ENCODE data around the gene SEMA3F.

Gene SEMA3F

GRCh38 chr3:50132421-50133282, 22.5 kb upstream of the SEMA3F start:
- no peak for DNase-seq (ENCODE audit: low read depth in 2 of 2)

GRCh38 chr3:50133283-50133615, 21.9 kb upstream of the SEMA3F start:
- no peak for DNase-seq (ENCODE audit: low read depth in 2 of 2)

DNA sequence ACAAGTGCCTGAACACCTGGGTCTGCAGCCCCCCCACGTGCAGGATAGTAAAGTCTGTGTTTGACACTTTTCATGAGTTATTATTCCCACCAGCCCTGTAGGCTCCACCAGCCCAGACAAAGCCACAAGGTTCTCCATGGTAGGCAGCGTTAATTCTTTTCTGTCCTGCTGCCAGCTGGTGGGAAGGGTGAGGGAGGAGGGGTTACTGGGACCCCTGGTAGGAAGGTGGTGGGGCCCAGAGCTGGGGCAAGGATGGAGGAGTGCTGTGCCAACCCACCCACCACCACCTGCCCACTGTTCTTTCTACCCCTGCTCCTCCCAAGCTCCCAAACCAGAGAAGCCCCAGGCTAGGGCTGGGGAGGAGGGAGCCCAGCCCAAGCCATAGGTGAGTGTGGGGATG, 20.8 kb upstream of the SEMA3F start:
- no peak for DNase-seq (ENCODE audit: low read depth in 2 of 2)

DNA sequence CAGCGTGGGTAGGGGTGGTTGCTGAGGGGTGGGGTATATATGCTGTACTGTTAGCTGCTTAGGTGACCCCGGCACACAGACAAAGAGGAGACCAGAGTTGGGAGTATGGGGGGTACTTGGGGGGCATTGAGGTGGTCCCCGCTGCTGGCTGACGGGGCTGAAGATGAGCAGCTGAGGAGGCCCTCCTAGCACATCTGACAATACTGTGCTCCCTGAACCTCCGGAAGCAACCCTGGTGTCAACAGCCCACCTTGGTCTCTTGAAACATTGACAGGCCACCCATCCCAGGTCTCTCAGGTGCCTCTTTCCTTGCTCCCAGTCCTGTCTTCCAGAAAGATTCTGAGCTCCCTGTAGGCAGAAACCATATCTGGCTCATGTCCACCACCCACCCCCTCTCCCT, 19.2 kb upstream of the SEMA3F start:
- DNase-seq (ENCODE audit: low read depth in 2 of 2) = no peak

DNA sequence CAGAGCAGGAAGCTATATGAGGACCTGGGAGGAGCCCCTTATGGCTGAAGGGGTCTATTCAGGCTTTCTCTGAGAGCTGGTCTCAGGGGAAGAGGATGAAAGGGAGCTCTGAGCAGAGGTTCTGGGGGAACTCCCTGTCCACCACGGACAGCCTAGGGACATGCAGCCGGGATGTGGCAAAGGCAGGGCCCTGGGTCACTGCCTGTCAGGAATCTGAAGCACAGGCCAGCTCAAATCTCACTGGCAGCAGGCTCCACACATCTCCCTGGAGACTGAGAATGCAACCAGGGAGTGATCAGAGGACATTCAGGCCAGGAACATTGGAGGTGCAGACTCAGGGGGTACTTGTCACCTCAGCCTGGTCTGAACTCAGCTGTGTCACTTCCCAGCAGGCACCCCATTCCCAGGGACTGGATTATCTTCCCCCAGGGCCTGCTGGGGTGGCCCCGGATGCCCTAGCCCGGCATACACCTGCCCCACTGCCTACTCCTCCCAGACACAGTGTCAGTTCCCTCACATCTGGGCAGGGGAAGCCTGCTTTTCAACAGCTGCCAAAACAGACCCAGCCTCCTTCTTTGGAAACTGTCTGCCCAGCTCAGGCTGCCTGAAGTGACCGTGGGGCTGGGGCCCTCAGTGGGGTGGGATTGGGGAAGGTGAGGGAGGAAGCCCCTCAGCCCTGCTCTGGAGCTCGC, 18.3 kb upstream of the SEMA3F start:
- DNase-seq (ENCODE audit: low read depth in 2 of 2) = no peak

- no peak for DNase-seq (ENCODE audit: low read depth in 2 of 2)
These were observed 17.6 kb upstream of the SEMA3F start for GRCh38 chr3:50137531-50137930.

- no peak for DNase-seq (ENCODE audit: low read depth in 2 of 2)
These were observed 16.6 kb upstream of the SEMA3F start for GRCh38 chr3:50138266-50139200.

DNA sequence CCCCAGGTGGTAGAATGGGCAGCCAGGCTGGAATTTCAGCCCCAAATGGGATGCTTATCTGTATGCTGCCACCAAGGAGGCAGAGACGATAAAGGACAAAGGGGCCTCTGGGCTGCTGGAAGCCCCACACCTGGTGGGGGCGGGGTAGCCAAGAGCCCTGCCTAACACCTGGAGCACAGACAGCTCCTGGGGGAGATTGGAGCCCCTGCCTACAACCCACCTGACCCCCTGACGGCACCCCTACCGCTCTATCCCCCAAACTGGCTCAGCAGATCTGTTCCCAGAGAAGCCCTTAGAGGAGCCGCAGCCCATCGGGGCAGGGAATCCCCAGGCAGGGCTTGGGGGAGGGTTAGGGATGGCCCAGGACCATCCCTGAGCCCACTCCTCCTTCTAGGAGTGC, 15.8 kb upstream of the SEMA3F start:
- no peak for DNase-seq (ENCODE audit: low read depth in 2 of 2)

GRCh38 chr3:50139718-50140423, 15.3 kb upstream of the SEMA3F start:
- DNase-seq (ENCODE audit: low read depth in 2 of 2) = no peak

DNA sequence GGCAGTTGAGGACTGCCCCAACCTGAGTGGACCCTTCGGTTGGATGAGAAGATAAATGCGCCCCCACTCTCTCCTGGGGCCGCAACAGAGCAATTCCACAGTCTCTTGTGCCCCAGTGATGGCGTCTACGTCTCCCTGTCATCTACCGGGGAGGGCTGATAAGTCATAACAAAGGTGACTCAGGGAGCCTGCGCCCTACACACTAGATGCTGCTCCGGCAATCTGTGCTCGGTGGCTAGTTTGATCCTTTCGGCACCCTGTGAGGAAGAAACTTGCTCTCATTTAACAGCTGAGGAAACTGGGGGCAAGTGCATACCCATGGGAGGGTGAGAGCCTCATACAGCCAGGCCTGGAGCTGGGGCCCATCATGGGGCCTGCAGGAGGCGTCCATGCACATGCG, 14.1 kb upstream of the SEMA3F start:
- no peak for DNase-seq (ENCODE audit: low read depth in 2 of 2)

- no peak for DNase-seq (ENCODE audit: low read depth in 2 of 2)
These were observed 8.7 kb upstream of the SEMA3F start for GRCh38 chr3:50146316-50146901.

- no peak for DNase-seq (ENCODE audit: low read depth in 2 of 2)
These were observed 8.1 kb upstream of the SEMA3F start for GRCh38 chr3:50147016-50147415.

DNA sequence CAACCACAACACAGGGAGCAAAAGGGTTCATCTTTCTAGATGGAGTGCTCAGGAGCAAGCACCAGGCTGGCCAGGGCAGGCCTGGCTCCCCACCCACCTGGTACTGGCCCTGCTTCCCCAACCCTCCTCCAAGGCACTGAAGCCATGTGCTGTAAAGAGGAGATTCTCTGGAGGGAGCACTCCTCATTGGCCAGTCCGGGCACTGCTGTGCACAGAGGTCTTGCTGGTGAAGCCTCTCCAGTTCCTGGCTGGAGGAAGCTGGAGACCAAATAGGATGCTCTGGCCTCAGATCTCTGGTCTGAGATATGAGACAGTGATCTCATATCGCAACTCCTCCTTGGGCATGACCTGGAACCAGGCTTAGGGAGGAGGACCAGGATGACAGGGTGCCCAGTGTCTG, 7.7 kb upstream of the SEMA3F start:
- DNase-seq (ENCODE audit: low read depth in 2 of 2) = no peak

GRCh38 chr3:50147861-50148260, 7.3 kb upstream of the SEMA3F start:
- DNase-seq (ENCODE audit: low read depth in 2 of 2) = no peak

DNA sequence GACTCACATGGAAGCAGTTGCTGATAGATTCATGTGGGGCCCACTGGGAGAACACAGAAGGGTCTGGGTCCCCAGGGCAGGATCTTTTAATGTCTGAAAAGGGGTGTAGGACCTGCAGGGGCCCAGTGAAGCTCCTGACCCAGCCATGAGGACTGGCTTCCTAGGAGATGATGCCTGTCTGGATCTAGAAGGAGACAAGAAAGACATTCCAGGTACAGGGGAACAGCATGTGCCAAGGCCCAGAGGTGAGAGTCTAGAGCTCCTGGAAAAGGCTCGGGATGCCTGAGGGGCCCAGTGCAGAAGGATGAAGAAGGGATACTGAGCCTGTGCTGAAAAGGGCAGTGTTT, 4.7 kb upstream of the SEMA3F start:
- no peak for DNase-seq (ENCODE audit: low read depth in 2 of 2)

- no peak for DNase-seq (ENCODE audit: low read depth in 2 of 2)
These were observed 4.0 kb upstream of the SEMA3F start for GRCh38 chr3:50150863-50151686.

- DNase-seq (ENCODE audit: low read depth in 2 of 2) = no peak
These were observed 3.4 kb upstream of the SEMA3F start for GRCh38 chr3:50151728-50152127.

- no peak for DNase-seq (ENCODE audit: low read depth in 2 of 2)
These were observed 1.2 kb upstream of the SEMA3F start for GRCh38 chr3:50153782-50154475.

- no peak for DNase-seq (ENCODE audit: low read depth in 2 of 2)
These were observed 666 bp upstream of the SEMA3F start for GRCh38 chr3:50154476-50154839.

DNA sequence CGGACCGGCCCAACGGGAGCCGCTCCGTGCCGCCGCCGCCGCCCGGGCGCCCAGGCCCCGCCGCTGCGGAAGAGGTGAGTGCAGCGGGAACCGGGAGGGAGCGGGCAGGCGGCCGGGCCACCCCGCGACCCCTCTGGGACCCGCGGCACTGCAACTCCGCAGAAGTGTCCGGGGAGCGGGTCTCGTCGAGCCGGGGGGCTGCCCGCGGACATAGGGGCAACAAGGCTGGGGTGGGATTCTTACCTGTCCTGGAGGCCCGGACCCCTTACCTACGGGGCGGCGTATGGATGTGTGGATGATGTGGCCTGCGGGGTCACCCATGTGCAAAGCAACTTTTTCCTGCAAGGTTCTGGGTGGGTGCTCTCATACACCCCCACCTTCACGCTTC, 361 bp downstream of the SEMA3F start:
- DNase-seq (ENCODE audit: low read depth in 2 of 2) = no peak
